Activated CD4-positive, alpha-beta T cell treated with anti-CD3 and anti-CD28 coated beads, Interleukin-2, amount 10 ng/mL, durations not matched to agents 24 days and 14 days (primary cell): ENCODE measurements around the gene TTC23. TPM values are rescaled to one million over a fixed set of nuclear protein-coding genes. Genes with fewer than 3 reads are reported as not detected.

Experiments used
- DNase-seq: peaks from one replicate; pipeline ENCODE4 v3.0.0; 2022
- H3K27ac Mint-ChIP-seq: one replicate; pipeline ENCODE4 v1.8.0; 2022; ENCODE audit warnings: mild to moderate bottlenecking, mixed read lengths
- H3K27me3 Mint-ChIP-seq: one replicate; pipeline ENCODE4 v1.8.0; 2022; ENCODE audit warnings: mixed read lengths
- H3K36me3 Mint-ChIP-seq: one replicate; pipeline ENCODE4 v1.8.0; 2022; ENCODE audit warnings: low read depth, mild to moderate bottlenecking, mixed read lengths
- H3K4me1 Mint-ChIP-seq: one replicate; pipeline ENCODE4 v1.8.0; 2021; ENCODE audit warnings: mixed read lengths
- H3K4me3 Mint-ChIP-seq: one replicate; pipeline ENCODE4 v1.8.0; 2022; ENCODE audit warnings: mild to moderate bottlenecking, moderate library complexity, mixed read lengths
- H3K9me3 Mint-ChIP-seq: one replicate; pipeline ENCODE4 v1.8.0; 2021; ENCODE audit warnings: mixed read lengths
- intact Hi-C: fragments of 100-400 bp; cut with micrococcal nuclease; formaldehyde crosslinking; loops from one replicate; pipeline ENCODE4 v1.15.1; 2023
- total RNA-seq: library from RNA; stranded (reverse); gene quantifications from 2 replicates; pipeline ENCODE4 v1.2.3, GENCODE V29; 2022

Gene TTC23
- total RNA-seq, 1 donor from 2014 or later: 6.0 TPM

GRCh38 chr15:99158626-99159412 is 90.6 kb downstream of the TTC23 start:
- no peak overlapping the region for H3K4me3 Mint-ChIP-seq
- no peaks in the 10 kb centered on the region for H3K9me3 Mint-ChIP-seq
- peaks cover 15% of the 10 kb centered on the region for H3K4me1 Mint-ChIP-seq
- H3K27ac Mint-ChIP-seq: no peak overlapping the region
- H3K27me3 Mint-ChIP-seq: no peaks in the 10 kb centered on the region
- intact Hi-C loops: no loop called here
- no peak for DNase-seq
- no peaks in the 10 kb centered on the region for H3K36me3 Mint-ChIP-seq

GRCh38 chr15:99157456-99157855 is 91.9 kb downstream of the TTC23 start:
- Mint-ChIP-seq H3K4me1 (peaks cover 5% of the 10 kb centered on the region), H3K9me3 (no peaks in the 10 kb centered on the region), H3K27ac (no peak overlapping the region), H3K4me3 (no peak overlapping the region), H3K36me3 (no peaks in the 10 kb centered on the region), H3K27me3 (no peaks in the 10 kb centered on the region)
- intact Hi-C loops: no loop called here
- no peak for DNase-seq

- no peaks in the 10 kb centered on the region for H3K9me3 Mint-ChIP-seq
- no peaks in the 10 kb centered on the region for H3K27me3 Mint-ChIP-seq
- no peak for DNase-seq
- intact Hi-C loops: no loop called here
- no peak overlapping the region for H3K27ac Mint-ChIP-seq
- H3K4me1 Mint-ChIP-seq: peaks cover 5% of the 10 kb centered on the region
- no peak overlapping the region for H3K4me3 Mint-ChIP-seq
- H3K36me3 Mint-ChIP-seq: no peaks in the 10 kb centered on the region
Observed at GRCh38 chr15:99155961-99156443, 93.4 kb downstream of the TTC23 start.

- no peak overlapping the region for H3K27ac Mint-ChIP-seq
- no peaks in the 10 kb centered on the region for H3K36me3 Mint-ChIP-seq
- no peak for DNase-seq
- peaks cover 5% of the 10 kb centered on the region for H3K4me1 Mint-ChIP-seq
- no peak overlapping the region for H3K4me3 Mint-ChIP-seq
- intact Hi-C loops: no loop called here
- H3K9me3 Mint-ChIP-seq: no peaks in the 10 kb centered on the region
- no peaks in the 10 kb centered on the region for H3K27me3 Mint-ChIP-seq
Observed at GRCh38 chr15:99154271-99154670, 95.1 kb downstream of the TTC23 start.

GRCh38 chr15:99153026-99153535 is 96.3 kb downstream of the TTC23 start:
- no peaks in the 10 kb centered on the region for H3K9me3 Mint-ChIP-seq
- no peak overlapping the region for H3K27ac Mint-ChIP-seq
- no peaks in the 10 kb centered on the region for H3K36me3 Mint-ChIP-seq
- peaks cover 5% of the 10 kb centered on the region for H3K4me1 Mint-ChIP-seq
- H3K27me3 Mint-ChIP-seq: no peaks in the 10 kb centered on the region
- H3K4me3 Mint-ChIP-seq: no peak overlapping the region
- no peak for DNase-seq
- intact Hi-C loops: no loop called here

- Mint-ChIP-seq H3K4me3 (no peak overlapping the region), H3K27me3 (no peaks in the 10 kb centered on the region), H3K36me3 (no peaks in the 10 kb centered on the region), H3K9me3 (no peaks in the 10 kb centered on the region), H3K27ac (no peak overlapping the region), H3K4me1 (peaks cover 5% of the 10 kb centered on the region)
- intact Hi-C loops: no loop called here
- no peak for DNase-seq
Observed at GRCh38 chr15:99151156-99151555, 98.2 kb downstream of the TTC23 start.

- intact Hi-C loops: no loop called here
- no peaks in the 10 kb centered on the region for H3K4me1 Mint-ChIP-seq
- H3K27ac Mint-ChIP-seq: no peak overlapping the region
- H3K4me3 Mint-ChIP-seq: no peak overlapping the region
- no peaks in the 10 kb centered on the region for H3K27me3 Mint-ChIP-seq
- no peak for DNase-seq
- no peaks in the 10 kb centered on the region for H3K36me3 Mint-ChIP-seq
- H3K9me3 Mint-ChIP-seq: no peaks in the 10 kb centered on the region
Observed at GRCh38 chr15:99149366-99149765, 100.0 kb downstream of the TTC23 start.

GRCh38 chr15:99148851-99149276 is 100.5 kb downstream of the TTC23 start:
- H3K4me1 Mint-ChIP-seq: no peaks in the 10 kb centered on the region
- no peaks in the 10 kb centered on the region for H3K9me3 Mint-ChIP-seq
- intact Hi-C loops: no loop called here
- no peaks in the 10 kb centered on the region for H3K27me3 Mint-ChIP-seq
- no peak overlapping the region for H3K27ac Mint-ChIP-seq
- H3K36me3 Mint-ChIP-seq: no peaks in the 10 kb centered on the region
- no peak overlapping the region for H3K4me3 Mint-ChIP-seq
- no peak for DNase-seq

- no peak for DNase-seq
- Mint-ChIP-seq H3K4me1 (no peaks in the 10 kb centered on the region), H3K9me3 (no peaks in the 10 kb centered on the region), H3K27ac (no peak overlapping the region), H3K36me3 (no peaks in the 10 kb centered on the region), H3K27me3 (peaks cover 4% of the 10 kb centered on the region), H3K4me3 (no peak overlapping the region)
- intact Hi-C loops: no loop called here
Observed at GRCh38 chr15:99146661-99147060, 102.7 kb downstream of the TTC23 start.

- H3K36me3 Mint-ChIP-seq: no peaks in the 10 kb centered on the region
- no peak for DNase-seq
- H3K9me3 Mint-ChIP-seq: no peaks in the 10 kb centered on the region
- H3K4me1 Mint-ChIP-seq: no peaks in the 10 kb centered on the region
- no peak overlapping the region for H3K4me3 Mint-ChIP-seq
- intact Hi-C loops: no loop called here
- no peak overlapping the region for H3K27ac Mint-ChIP-seq
- peaks cover 4% of the 10 kb centered on the region for H3K27me3 Mint-ChIP-seq
Observed at GRCh38 chr15:99145778-99146177, 103.6 kb downstream of the TTC23 start.

- no peaks in the 10 kb centered on the region for H3K36me3 Mint-ChIP-seq
Observed at GRCh38 chr15:99145005-99145404, 104.4 kb downstream of the TTC23 start.

GRCh38 chr15:99143655-99144610 is 105.4 kb downstream of the TTC23 start:
- Mint-ChIP-seq H3K36me3 (no peaks in the 10 kb centered on the region), H3K4me1 (no peaks in the 10 kb centered on the region), H3K4me3 (no peak overlapping the region), H3K9me3 (no peaks in the 10 kb centered on the region), H3K27me3 (peaks cover 4% of the 10 kb centered on the region), H3K27ac (no peak overlapping the region)
- no peak for DNase-seq
- intact Hi-C loops: no loop called here

More at GRCh38 chr15:99145005-99145404, 104.4 kb downstream of the TTC23 start:
- no peak overlapping the region for H3K4me3 Mint-ChIP-seq
- no peaks in the 10 kb centered on the region for H3K9me3 Mint-ChIP-seq
- H3K27ac Mint-ChIP-seq: no peak overlapping the region
- peaks cover 4% of the 10 kb centered on the region for H3K27me3 Mint-ChIP-seq
- intact Hi-C loops: no loop called here
- H3K4me1 Mint-ChIP-seq: no peaks in the 10 kb centered on the region
- DNase-seq: no peak

- intact Hi-C loops: no loop called here
- Mint-ChIP-seq H3K4me1 (no peaks in the 10 kb centered on the region), H3K36me3 (no peaks in the 10 kb centered on the region), H3K9me3 (no peaks in the 10 kb centered on the region), H3K27ac (no peak overlapping the region), H3K27me3 (peaks cover 4% of the 10 kb centered on the region), H3K4me3 (no peak overlapping the region)
- DNase-seq: no peak
Observed at GRCh38 chr15:99143242-99143641, 106.1 kb downstream of the TTC23 start.

- no peak overlapping the region for H3K27ac Mint-ChIP-seq
- no peak for DNase-seq
- H3K27me3 Mint-ChIP-seq: peaks cover 4% of the 10 kb centered on the region
- no peak overlapping the region for H3K4me3 Mint-ChIP-seq
- no peaks in the 10 kb centered on the region for H3K36me3 Mint-ChIP-seq
- no peaks in the 10 kb centered on the region for H3K4me1 Mint-ChIP-seq
- intact Hi-C loops: no loop called here
- H3K9me3 Mint-ChIP-seq: no peaks in the 10 kb centered on the region
Observed at GRCh38 chr15:99142562-99142961, 106.8 kb downstream of the TTC23 start.
